Keratinocyte (primary cell): ENCODE measurements around the gene PAAF1. TPM values are rescaled to one million over a fixed set of nuclear protein-coding genes. Genes with fewer than 3 reads are reported as not detected.

Experiments
- DNase-seq: peaks from one replicate; pipeline ENCODE4 v3.0.0-alpha.2; 2011; ENCODE audit warnings: low read depth, missing footprints, low spot score
- FAIRE-seq: peaks from 2 replicates; lab custom pipeline; 2011; peaks lifted over from hg19 to GRCh38; lab: Jason Lieb, UNC
- H2AFZ ChIP-seq: 2 replicates; pipeline ENCODE4 v1.6.0; 2012; ENCODE audit warnings: low read length, control low read depth, inconsistent platforms; ENCODE audit not compliant: control insufficient read depth
- H3K27ac ChIP-seq: 2 replicates; pipeline ENCODE4 v1.5.1; 2011; ENCODE audit warnings: low read length; ENCODE audit not compliant: control insufficient read depth, insufficient read depth
- H3K27me3 ChIP-seq: 3 replicates; pipeline ENCODE4 v1.6.0; 2011; ENCODE audit warnings: low read length; ENCODE audit not compliant: control insufficient read depth, insufficient read depth; ENCODE audit errors: extremely low read depth
- H3K36me3 ChIP-seq, 2 experiments: 2 replicates in 1 of 2; 3 replicates in 1 of 2; pipeline ENCODE4 v1.5.1; 2011; ENCODE audit warnings: low read length in 2 of 2, mild to moderate bottlenecking in 1 of 2; ENCODE audit not compliant: control insufficient read depth in 2 of 2, insufficient read depth in 2 of 2; ENCODE audit errors: extremely low read depth in 1 of 2
- H3K4me1 ChIP-seq: 3 replicates; pipeline ENCODE4 v1.5.1; 2011; ENCODE audit warnings: low read length; ENCODE audit not compliant: control insufficient read depth, insufficient read depth; ENCODE audit errors: extremely low read depth
- H3K4me2 ChIP-seq: 3 replicates; pipeline ENCODE4 v1.6.0; 2011; ENCODE audit warnings: low read depth, low read length; ENCODE audit not compliant: control insufficient read depth, insufficient read depth; ENCODE audit errors: extremely low read depth
- H3K4me3 ChIP-seq, 3 experiments: fragments of 200-600 bp in 1 of 3; sonication (generic) in 1 of 3; 2 replicates in 2 of 3; 3 replicates in 1 of 3; pipeline ENCODE4 v1.5.1; 2011 to 2016; ENCODE audit warnings: low read length in 3 of 3, mild to moderate bottlenecking in 3 of 3, control low read depth in 2 of 3, inconsistent platforms in 1 of 3, low read depth in 1 of 3, mixed read lengths in 1 of 3, mixed run types in 1 of 3, moderate library complexity in 1 of 3; ENCODE audit not compliant: control insufficient read depth in 2 of 3, insufficient read depth in 2 of 3; ENCODE audit errors: extremely low read depth in 1 of 3
- H3K79me2 ChIP-seq: 2 replicates; pipeline ENCODE4 v1.6.0; 2012; ENCODE audit warnings: low read length; ENCODE audit not compliant: control insufficient read depth, insufficient read depth
- H3K9ac ChIP-seq: 3 replicates; pipeline ENCODE4 v1.6.0; 2011; ENCODE audit warnings: low read length; ENCODE audit not compliant: control insufficient read depth, insufficient read depth; ENCODE audit errors: extremely low read depth
- H3K9me1 ChIP-seq: 3 replicates; pipeline ENCODE4 v1.6.0; 2011; ENCODE audit warnings: low read length; ENCODE audit not compliant: control insufficient read depth, insufficient read depth; ENCODE audit errors: extremely low read depth
- H3K9me3 ChIP-seq: 2 replicates; pipeline ENCODE4 v1.5.1; 2012; ENCODE audit warnings: low read depth, low read length; ENCODE audit not compliant: control insufficient read depth
- H4K20me1 ChIP-seq: 3 replicates; pipeline ENCODE4 v1.6.0; 2011; ENCODE audit warnings: low read length; ENCODE audit not compliant: control insufficient read depth, insufficient read depth; ENCODE audit errors: extremely low read depth
- CTCF ChIP-seq, 3 experiments: IDR thresholded peaks in 1 of 3; conservative IDR thresholded peaks in 1 of 3; optimal IDR thresholded peaks in 1 of 3; 2 replicates in 2 of 3; 3 replicates in 1 of 3; pipeline versions ENCODE3 to v1.5.1; 2011; ENCODE audit warnings: low read length in 3 of 3, mild to moderate bottlenecking in 3 of 3, moderate library complexity in 2 of 3, control low read depth in 1 of 3, inconsistent platforms in 1 of 3; ENCODE audit not compliant: insufficient read depth in 2 of 3; ENCODE audit errors: extremely low read depth in 1 of 3
- EZH2 ChIP-seq: IDR thresholded peaks from one replicate; pipeline ENCODE4 v1.6.1; 2012; ENCODE audit warnings: inconsistent platforms, mild to moderate bottlenecking, low read length, moderate library complexity
- dilution Hi-C: fragments of 300-500 bp; cut with MboI; formaldehyde crosslinking; loops from one replicate; pipeline ENCODE4 v1.7.0; 2020; ENCODE audit warnings: low sequenced_read_pairs; ENCODE audit not compliant: extremely low pct_ligation_motif_present
- polyA plus RNA-seq, 5 experiments: library from polyadenylated mRNA; depleted of rRNA in 3 of 5; stranded (reverse) in 3 of 5; stranded (forward) in 1 of 5; unstranded in 1 of 5; fragments of >200 nt; gene quantifications; 1 replicate in 1 of 5; 2 replicates in 3 of 5; 3 replicates in 1 of 5; pipeline versions ENCODE4 v1.2.1 to v1.2.3, GENCODE V29; 2011 to 2012; ENCODE audit warnings: missing spikeins in 2 of 5, low read depth in 1 of 5, low replicate concordance in 1 of 5

PAAF1 gene
- polyA plus RNA-seq, 1 donor (not counting 4 experiments of a cell fraction or from before 2014, with no cell fraction given) = 19.1 TPM

DNA sequence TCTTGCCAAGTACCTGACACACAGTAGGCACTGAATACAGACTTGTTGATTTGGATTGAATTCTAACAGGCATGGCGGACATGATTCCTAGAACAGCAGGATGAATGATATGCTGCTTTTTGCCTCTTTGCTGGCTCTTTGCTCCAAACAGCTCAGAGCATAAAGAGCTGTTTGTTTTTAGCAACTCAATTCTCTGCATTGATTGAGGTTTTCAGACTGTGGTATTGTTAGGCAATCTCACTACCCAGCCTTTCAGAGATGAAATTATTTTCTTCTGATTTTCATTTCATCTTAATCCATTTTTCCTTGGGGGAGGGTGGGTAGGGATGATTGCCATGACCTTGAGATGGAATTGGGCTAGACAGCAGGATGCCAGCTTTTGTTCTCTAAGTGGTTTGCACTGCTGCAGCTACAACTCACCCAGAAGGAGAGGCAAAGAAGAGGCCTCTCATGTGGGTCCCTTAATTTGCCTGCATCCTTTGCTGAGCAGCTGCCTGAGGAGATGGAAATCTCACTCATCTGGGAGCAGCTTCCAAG lies 20.7 kb upstream of the PAAF1 start:
- dilution Hi-C loops = no loop called here
- Histone ChIP-seq H3K9me3 (no peaks in the 10 kb centered on the region), H3K79me2 (no peaks in the 10 kb centered on the region), H3K4me1 (peaks cover 15% of the 10 kb centered on the region), H3K9me1 (no peaks in the 10 kb centered on the region), H3K27ac (no peak overlapping the region), H2AFZ (no peak overlapping the region), H4K20me1 (no peaks in the 10 kb centered on the region), H3K36me3 (peaks cover 0 to 10% of the 10 kb centered on the region in 2 experiments), H3K4me2 (no peak overlapping the region), H3K9ac (no peak overlapping the region), H3K27me3 (no peaks in the 10 kb centered on the region), H3K4me3 (no peak overlapping the region)
- no peak for DNase-seq
- no peak for TF ChIP-seq CTCF (optimal IDR thresholded peaks at IDR 0.05 in 1 of 3, IDR thresholded peaks at IDR 0.05 in 1 of 3, conservative IDR thresholded peaks at IDR 0.05 in 1 of 3; ENCODE audit: extremely low read depth in 1 of 3, insufficient read depth in 2 of 3, low read length in 3 of 3)
- TF ChIP-seq EZH2 = no peak
- FAIRE-seq = no peak

DNA sequence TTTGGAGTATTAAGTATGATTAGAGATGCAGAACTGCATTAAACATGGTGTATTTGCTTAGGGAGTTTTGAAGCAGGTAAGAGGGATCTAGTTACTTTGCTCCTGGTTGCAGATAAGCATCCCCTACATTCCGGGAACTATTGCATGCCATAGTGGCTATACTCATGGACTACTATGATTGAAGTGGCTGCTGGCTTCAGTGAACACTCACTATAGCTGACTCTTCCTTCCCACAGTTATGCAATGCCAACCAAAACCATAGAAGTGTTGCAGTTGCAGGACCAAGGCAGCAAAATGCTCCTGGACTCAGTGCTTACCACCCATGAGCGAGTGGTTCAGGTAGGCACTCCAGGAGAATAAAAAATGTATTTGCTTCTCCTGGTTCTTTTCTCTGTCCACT lies 17.1 kb upstream of the PAAF1 start:
- Histone ChIP-seq H2AFZ (no peak overlapping the region), H3K4me3 (no peak overlapping the region), H3K9me3 (no peaks in the 10 kb centered on the region), H3K9ac (no peak overlapping the region), H3K27ac (no peak overlapping the region), H3K79me2 (no peaks in the 10 kb centered on the region), H3K9me1 (no peaks in the 10 kb centered on the region), H3K36me3 (peaks cover 0 to 7% of the 10 kb centered on the region in 2 experiments), H3K27me3 (no peaks in the 10 kb centered on the region), H3K4me1 (peaks cover 6% of the 10 kb centered on the region), H4K20me1 (no peaks in the 10 kb centered on the region), H3K4me2 (no peak overlapping the region)
- TF ChIP-seq CTCF (optimal IDR thresholded peaks at IDR 0.05 in 1 of 3, IDR thresholded peaks at IDR 0.05 in 1 of 3, conservative IDR thresholded peaks at IDR 0.05 in 1 of 3; ENCODE audit: extremely low read depth in 1 of 3, insufficient read depth in 2 of 3, low read length in 3 of 3) (no peak), EZH2 (no peak)
- dilution Hi-C loops = no loop called here
- no peak for DNase-seq
- FAIRE-seq = no peak
